Stimulated activated CD4-positive, alpha-beta T cell treated with anti-CD3 and anti-CD28 coated beads, Interleukin-2, amount 100 ng/mL, for 48 hours (primary cell): ENCODE data around the gene HIVEP2.

Experiments
- DNase-seq, 2 donors: peaks; one replicate each; pipeline ENCODE4 v3.0.0-alpha.2; 2020

Gene HIVEP2

GRCh38 chr6:142857233-142857761 is 87.7 kb downstream of the HIVEP2 start:
- DNase-seq, result no peak

DNA sequence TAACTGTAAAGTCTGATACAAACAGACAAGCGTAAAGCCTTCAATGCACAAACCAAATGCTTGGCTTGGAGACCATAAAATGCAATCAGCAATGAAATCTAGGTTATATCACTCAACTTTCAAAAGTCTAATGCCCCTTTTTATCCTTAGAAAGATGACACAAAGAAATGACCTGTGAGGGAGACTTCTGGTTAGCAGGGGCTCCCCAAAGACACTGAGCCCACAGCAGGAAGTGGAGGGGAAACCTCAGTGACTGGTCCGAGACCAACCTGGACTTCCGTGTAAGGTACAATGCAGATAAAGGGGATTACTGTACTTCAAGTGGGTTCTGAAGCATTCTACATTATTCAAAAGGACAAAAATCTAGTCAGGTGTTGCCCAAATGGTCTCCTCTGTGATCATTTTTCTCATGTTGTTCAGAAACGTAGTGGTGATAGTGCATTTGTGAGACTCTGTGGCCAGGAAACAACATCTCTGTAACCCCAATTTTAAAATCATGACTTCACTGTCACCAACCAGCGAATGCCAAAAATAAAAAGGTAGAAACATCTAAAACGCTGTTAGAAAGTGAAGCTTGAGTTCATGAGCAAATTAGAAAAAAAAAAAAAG is 88.2 kb downstream of the HIVEP2 start:
- DNase-seq, result no peak

DNA sequence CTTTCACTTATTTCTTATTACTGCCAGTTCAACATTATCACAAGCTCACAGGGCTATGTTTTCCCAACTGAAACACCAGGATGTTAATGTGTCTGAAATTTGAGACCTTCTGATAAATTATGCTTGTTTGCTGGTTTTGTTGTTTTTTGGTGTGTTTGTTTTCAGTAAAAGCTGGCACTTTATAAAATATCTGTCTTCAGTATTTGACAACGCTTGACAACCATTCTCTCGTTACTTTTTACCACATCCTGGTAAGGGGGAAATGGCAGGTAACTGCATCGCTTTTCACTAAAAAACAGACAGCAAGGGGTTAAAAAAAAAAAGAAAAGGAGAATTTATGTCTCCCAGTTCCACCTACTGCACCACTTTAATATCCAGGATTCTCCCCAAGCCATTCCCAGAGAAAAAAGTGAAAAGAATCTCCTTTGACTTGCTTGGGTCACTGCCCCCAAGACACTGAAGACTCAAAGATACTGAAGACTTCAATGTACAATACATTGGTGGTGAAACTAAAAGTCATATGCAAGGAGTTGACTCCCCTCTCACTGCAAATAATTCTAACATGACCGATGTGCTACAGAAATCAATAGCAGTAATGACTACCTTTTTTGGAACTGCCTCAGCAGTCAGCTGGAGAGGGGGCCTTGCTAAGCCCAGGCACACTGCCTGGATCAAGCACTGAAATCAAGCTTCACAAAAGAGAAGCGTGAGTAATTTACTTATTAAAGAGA is 88.9 kb downstream of the HIVEP2 start:
- DNase-seq, result no peak

GRCh38 chr6:142854589-142855488 is 90.1 kb downstream of the HIVEP2 start:
- no peak for DNase-seq

- no peak for DNase-seq
These were observed 91.5 kb downstream of the HIVEP2 start for GRCh38 chr6:142853244-142854180.

GRCh38 chr6:142851601-142852000 is 93.4 kb downstream of the HIVEP2 start:
- no peak for DNase-seq

DNA sequence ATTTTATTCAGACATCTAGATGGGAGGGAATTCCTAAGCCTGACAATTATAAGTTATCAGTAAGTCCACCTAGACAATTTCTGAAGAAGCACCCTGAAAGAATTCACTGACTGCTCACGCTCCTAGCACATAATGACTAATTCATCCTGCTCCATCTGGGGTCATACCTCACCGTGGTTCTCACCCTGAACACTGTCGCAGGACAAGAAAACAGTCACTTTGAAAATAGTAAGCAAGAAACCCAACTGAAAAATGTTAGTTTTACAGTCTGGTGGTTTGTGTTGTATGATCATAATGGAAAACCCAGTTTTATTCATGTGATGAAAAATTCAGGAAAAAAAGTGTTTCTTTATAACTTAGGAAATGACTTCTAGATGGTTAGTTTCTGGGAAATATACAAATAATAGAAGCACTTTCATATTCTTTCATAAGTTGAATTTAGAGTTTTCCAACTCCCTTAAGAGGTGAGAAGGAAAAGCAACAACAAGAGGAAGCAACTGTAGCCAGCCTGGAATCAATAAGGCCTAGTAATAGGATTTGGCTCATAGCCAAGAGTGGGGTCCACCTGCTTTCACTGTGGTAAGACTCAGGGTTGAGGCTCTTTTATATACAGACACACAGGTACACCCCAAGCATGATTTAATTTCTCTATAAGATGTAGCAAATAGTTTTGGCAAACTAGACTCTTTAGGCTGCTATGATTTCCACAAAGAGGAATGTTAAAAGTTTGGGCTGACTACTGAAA is 94.1 kb downstream of the HIVEP2 start:
- DNase-seq, result no peak

GRCh38 chr6:142848976-142849375 is 96.0 kb downstream of the HIVEP2 start:
- no peak for DNase-seq

DNA sequence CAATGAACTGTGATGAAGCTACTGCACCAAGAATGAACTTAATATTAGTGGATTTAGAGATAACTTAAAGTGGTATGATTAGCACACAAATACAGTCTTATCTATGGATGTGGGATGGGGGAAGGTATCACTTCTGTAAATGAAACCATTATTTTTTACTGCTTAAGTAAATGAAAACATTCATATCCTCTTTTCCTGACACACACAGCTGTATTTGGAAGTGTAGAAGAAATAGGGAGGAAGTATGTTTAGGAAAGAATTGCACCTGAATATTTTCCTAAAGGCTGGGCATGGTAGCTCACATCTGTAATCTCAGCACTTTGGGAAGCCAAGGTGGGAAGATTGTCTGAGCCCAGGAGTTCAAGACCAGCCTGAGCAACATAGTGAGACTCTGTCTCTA is 96.8 kb downstream of the HIVEP2 start:
- no peak for DNase-seq

GRCh38 chr6:142846883-142847287 is 98.1 kb downstream of the HIVEP2 start:
- no peak for DNase-seq

DNA sequence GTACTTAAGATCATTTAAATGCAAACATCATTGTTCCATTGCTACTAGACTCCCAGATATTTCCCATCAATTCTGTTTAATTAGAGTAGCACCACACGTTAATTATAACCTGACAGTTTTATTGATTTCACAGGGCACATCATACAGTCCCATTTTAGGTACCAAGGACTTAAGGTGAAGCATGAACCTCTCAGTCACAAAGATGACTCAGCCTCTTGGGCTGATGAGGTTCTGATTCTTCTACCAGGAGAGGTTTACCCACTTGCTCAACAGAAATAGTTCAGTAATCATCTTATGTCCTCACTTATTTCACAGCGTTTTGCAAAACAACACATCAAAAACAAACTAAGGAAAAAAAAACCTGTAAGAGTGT is 98.5 kb downstream of the HIVEP2 start:
- no peak for DNase-seq

GRCh38 chr6:142845624-142846458 is 99.1 kb downstream of the HIVEP2 start:
- no peak for DNase-seq

DNA sequence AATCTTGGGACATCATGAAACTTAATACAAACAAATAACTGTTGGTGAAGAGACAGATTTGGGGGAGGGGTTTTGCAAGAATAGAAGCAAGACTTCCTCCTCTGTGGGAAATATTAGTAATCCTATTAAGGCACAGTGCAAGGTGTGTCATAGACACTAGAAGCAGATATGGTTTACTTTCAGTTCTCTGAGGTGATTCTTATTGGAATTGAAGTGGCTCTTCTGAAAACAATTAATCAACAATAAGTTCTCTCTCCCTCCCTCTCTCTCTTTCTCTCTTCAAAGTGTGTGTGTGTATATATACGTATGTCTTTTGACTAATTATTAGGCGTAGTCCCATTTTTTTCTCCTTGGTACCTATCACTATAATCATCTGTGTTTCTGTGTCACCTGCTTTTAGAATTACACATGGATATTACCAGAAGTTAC is 99.8 kb downstream of the HIVEP2 start:
- no peak for DNase-seq

DNA sequence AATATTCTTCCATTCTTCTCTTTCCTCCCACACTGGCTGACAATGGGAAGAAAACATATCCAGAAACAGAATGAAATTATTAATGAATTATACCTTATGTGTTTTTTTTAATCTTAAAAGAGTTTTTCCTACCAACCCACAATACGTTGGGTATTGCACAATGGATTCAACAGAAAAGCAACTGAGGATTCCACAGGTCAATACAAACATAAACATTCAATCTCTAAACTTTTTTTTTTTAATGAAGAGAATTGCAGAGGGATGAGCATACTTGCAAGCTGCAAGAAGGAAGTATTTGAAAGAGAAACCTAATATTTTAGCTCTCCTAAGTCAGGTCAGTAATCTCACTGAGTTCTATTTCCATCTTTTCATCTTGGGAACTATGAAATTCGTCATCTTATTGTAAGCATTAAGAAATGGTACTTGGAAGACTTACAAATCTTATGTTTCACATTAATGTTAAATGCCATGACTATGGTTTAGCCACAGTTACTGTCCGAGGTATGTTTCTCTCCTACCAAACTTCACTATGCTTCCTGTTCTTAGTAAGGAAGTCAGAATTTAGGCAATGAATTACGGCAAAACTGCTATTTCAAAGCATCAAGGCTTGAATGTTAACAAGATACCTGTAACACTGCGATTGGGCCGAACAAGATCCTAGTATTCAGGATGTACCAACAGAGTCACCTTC is 100.8 kb downstream of the HIVEP2 start:
- no peak for DNase-seq

DNA sequence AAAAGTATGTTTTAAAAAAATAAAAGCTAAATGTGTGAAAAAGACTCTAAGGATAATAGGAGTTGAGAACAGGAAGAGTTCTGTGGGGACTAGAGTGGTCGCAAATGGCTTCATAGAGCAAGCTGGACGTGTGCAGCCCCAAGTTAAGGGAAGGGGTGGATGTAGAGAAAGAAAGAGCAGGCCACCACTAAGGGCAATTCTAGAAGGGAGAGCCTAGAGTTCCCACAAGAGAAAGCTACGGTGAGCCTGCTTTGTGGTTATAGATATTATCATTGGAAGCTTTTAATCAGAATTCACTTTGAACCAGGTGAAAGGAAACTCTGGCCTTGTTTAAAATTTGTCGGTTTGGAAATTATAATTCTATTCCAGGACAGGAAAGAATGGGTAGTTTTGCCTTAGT is 101.6 kb downstream of the HIVEP2 start:
- DNase-seq, result no peak

GRCh38 chr6:142842418-142843261 is 102.3 kb downstream of the HIVEP2 start:
- DNase-seq, result no peak

DNA sequence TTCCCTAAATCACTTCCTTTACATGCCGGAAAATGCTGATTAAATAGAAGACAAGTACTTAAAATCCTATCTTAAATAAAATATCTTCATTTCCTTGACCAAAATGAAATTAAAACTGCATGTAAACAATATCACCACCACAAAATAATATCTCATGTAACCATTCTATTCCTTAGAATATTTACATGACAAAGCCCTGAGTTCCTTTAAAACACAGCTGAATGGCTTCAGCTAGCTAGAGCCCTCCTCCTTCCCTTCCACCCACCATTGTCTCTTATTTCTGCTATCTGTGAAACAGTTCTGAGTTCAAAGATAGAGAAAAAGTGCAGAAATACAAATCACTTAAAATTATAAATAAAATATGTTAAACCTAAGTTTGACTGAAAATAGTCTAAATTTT is 103.1 kb downstream of the HIVEP2 start:
- DNase-seq, result no peak

GRCh38 chr6:142839686-142840040 is 105.3 kb downstream of the HIVEP2 start:
- DNase-seq, result no peak
